HepG2 (cell line): Measurements from ENCODE around the gene KIAA0930. TPM values are rescaled to one million over a fixed set of nuclear protein-coding genes. Genes with fewer than 3 reads are reported as not detected.

Source experiments
- ATF7 ChIP-seq, 2 experiments: fragments of 450-650 bp in 1 of 2; sonication (generic) in 1 of 2; formaldehyde crosslinking in 1 of 2; IDR thresholded peaks; 2 replicates each; pipeline versions ENCODE4 v1.4.0 to v1.6.1; 2016 to 2020; ENCODE audit warnings: antibody characterized with exemption in 1 of 2, mild to moderate bottlenecking in 1 of 2, missing genetic modification reagents in 1 of 2
- ELF3 ChIP-seq: IDR thresholded peaks from 2 replicates; pipeline ENCODE4 v1.6.1; 2016; ENCODE audit warnings: missing genetic modification reagents, missing compliant biosample characterization
- FOXA1 ChIP-seq, 2 experiments: fragments of 450-650 bp in 1 of 2; sonication (generic) in 1 of 2; formaldehyde crosslinking in 1 of 2; IDR thresholded peaks; 2 replicates each; pipeline versions ENCODE4 v1.4.0 to v1.6.1; 2016 to 2020; ENCODE audit warnings: missing genetic modification reagents in 1 of 2
- FOXA3 ChIP-seq: IDR thresholded peaks from 2 replicates; pipeline ENCODE4 v1.6.1; 2016; ENCODE audit warnings: missing genetic modification reagents, missing compliant biosample characterization
- LCORL ChIP-seq, 2 experiments: fragments of 450-650 bp in 1 of 2; sonication (generic) in 1 of 2; formaldehyde crosslinking in 1 of 2; IDR thresholded peaks; 2 replicates each; pipeline versions ENCODE4 v1.5.0 to v1.6.1; 2017 to 2020; ENCODE audit warnings: antibody characterized with exemption in 1 of 2, missing genetic modification reagents in 1 of 2
- MEF2D ChIP-seq: sonication (generic); formaldehyde crosslinking; IDR thresholded peaks from 2 replicates; pipeline ENCODE4 v1.5.1; 2020; ENCODE audit warnings: mild to moderate bottlenecking, missing genetic modification reagents
- NR2F1 ChIP-seq, 2 experiments: fragments of 450-650 bp in 1 of 2; formaldehyde crosslinking in 1 of 2; IDR thresholded peaks; 2 replicates each; pipeline versions ENCODE4 v1.5.0 to v1.6.1; 2016 to 2020; ENCODE audit warnings: mild to moderate bottlenecking in 1 of 2, missing compliant biosample characterization in 1 of 2, missing genetic modification reagents in 1 of 2, moderate library complexity in 1 of 2
- RFXANK ChIP-seq: IDR thresholded peaks from 2 replicates; pipeline ENCODE4 v1.6.1; 2016
- TEAD3 ChIP-seq: optimal IDR thresholded peaks from 2 replicates; pipeline ENCODE3; 2016; ENCODE audit warnings: borderline replicate concordance
- ZNF720 ChIP-seq: sonication (generic); formaldehyde crosslinking; IDR thresholded peaks from 2 replicates; pipeline ENCODE4 v1.4.0; 2020; ENCODE audit warnings: missing genetic modification reagents
- polyA plus RNA-seq, 8 experiments: library from polyadenylated mRNA; depleted of rRNA in 3 of 8; stranded (reverse) in 7 of 8; unstranded in 1 of 8; fragments of >200 nt; fragmentation: Illumina TruSeq in 4 of 8; extraction: Trizol in 4 of 8; gene quantifications; 2 replicates each; pipeline versions ENCODE4 v1.2.1 to v1.2.3, GENCODE V29; 2011 to 2016; ENCODE audit warnings: low read depth in 4 of 8, missing spikeins in 1 of 8, mixed read lengths in 1 of 8; ENCODE audit not compliant: insufficient read depth in 1 of 8
- total RNA-seq, 5 experiments: library from RNA; depleted of rRNA; stranded (reverse); fragments of >200 nt; fragmentation: Illumina TruSeq; extraction: Trizol; gene quantifications; 2 replicates each; pipeline ENCODE4 v1.2.3, GENCODE V29; 2016; ENCODE audit warnings: low read depth in 1 of 5
- TF ChIP-seq, protein P1 (sequence below): sonication (generic); formaldehyde crosslinking; IDR thresholded peaks from 2 replicates; pipeline ENCODE4 v1.5.1; 2020; ENCODE audit warnings: mild to moderate bottlenecking, missing genetic modification reagents, moderate library complexity

The KIAA0930 gene
- total and polyA plus RNA-seq, 2 of the 13 experiments (the other 11 are each of a cell fraction or from before 2014, with no cell fraction given) = 27.0 to 38.2 TPM

DNA sequence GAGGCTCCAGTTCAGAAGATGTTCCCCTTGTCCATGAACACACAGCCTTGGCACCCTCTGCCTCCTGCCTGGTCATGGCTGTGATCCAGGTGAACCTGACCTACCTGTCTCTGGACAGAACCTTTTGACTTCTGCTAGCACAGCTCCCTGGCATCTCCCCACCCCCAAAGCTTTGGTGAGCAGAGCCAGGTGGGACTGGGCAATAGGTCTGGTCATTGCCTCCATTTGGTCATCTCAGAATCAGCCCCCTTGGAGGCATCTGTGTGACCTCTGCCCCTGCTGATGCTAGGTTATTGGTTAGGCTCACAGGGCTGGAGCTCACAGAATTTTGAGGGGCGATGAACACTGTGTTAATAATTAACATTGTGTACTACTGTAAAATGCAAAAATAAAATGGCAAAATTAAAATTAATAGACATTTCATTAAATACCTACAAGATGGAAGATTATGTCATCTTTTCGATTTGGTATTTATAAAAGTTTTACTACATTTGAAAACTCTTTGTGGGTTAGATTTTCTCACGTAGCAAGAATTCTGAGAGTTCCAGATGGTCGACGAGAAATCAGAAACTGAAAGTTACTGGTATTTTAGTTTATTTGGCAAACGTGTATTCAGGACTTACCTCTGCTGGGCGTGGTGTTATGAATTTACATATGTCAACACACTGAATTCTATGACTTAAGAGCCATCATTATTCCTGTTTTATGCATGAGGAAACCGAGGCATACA, 8.3 kb upstream of the KIAA0930 start (continued):
- no peak for TF ChIP-seq ELF3 (CRISPR knock-in tag)
- TF ChIP-seq LCORL (IDR thresholded peaks at IDR 0.05) = no peak
- TF ChIP-seq LCORL (CRISPR knock-in tag; IDR thresholded peaks at IDR 0.05) = peak; percentile 53; the same call in 1 of the 2 replicates
- no peak for TF ChIP-seq MEF2D (CRISPR knock-in tag)
- TF ChIP-seq, protein P1, sequence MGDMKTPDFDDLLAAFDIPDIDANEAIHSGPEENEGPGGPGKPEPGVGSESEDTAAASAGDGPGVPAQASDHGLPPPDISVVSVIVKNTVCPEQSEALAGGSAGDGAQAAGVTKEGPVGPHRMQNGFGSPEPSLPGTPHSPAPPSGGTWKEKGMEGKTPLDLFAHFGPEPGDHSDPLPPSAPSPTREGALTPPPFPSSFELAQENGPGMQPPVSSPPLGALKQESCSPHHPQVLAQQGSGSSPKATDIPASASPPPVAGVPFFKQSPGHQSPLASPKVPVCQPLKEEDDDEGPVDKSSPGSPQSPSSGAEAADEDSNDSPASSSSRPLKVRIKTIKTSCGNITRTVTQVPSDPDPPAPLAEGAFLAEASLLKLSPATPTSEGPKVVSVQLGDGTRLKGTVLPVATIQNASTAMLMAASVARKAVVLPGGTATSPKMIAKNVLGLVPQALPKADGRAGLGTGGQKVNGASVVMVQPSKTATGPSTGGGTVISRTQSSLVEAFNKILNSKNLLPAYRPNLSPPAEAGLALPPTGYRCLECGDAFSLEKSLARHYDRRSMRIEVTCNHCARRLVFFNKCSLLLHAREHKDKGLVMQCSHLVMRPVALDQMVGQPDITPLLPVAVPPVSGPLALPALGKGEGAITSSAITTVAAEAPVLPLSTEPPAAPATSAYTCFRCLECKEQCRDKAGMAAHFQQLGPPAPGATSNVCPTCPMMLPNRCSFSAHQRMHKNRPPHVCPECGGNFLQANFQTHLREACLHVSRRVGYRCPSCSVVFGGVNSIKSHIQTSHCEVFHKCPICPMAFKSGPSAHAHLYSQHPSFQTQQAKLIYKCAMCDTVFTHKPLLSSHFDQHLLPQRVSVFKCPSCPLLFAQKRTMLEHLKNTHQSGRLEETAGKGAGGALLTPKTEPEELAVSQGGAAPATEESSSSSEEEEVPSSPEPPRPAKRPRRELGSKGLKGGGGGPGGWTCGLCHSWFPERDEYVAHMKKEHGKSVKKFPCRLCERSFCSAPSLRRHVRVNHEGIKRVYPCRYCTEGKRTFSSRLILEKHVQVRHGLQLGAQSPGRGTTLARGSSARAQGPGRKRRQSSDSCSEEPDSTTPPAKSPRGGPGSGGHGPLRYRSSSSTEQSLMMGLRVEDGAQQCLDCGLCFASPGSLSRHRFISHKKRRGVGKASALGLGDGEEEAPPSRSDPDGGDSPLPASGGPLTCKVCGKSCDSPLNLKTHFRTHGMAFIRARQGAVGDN = peak; percentile 51; the same call in 1 of the 2 replicates
- no peak for TF ChIP-seq RFXANK (CRISPR knock-in tag)
- 0 out of 2 replicates have a peak, but pooled peaks have one; percentile 22 for TF ChIP-seq FOXA3
- TF ChIP-seq ZNF720 = no peak
- peak; percentile 9 for TF ChIP-seq TEAD3
- TF ChIP-seq ATF7 (IDR thresholded peaks at IDR 0.05) = 0 out of 2 replicates have a peak, but pooled peaks have one; percentile 31
- TF ChIP-seq ATF7 (CRISPR knock-in tag; IDR thresholded peaks at IDR 0.05) = no peak
- peak in 1 of 2 experiments; percentile 11; a peak in 1 of 4 replicates for TF ChIP-seq NR2F1 (CRISPR knock-in tag; IDR thresholded peaks at IDR 0.05)
- TF ChIP-seq FOXA1 (IDR thresholded peaks at IDR 0.05) = no peak
- peak; percentile 49 for TF ChIP-seq FOXA1 (CRISPR knock-in tag; IDR thresholded peaks at IDR 0.05)
